Erythroblast (primary cell): ENCODE data around the gene CNST.
A peak's percentile ranks its signal among the peaks of the same experiment; 100 is the strongest.

ENCODE experiments used
- DNase-seq, 2 experiments: peaks; one replicate each; lab custom pipeline; 2025; lab: John Stamatoyannopoulos, UW
- GATA1 ChIP-seq: IDR thresholded peaks from 2 replicates; pipeline ENCODE4 v1.6.1; 2011; ENCODE audit warnings: low read depth, mild to moderate bottlenecking, control low read depth, low read length, moderate library complexity
- POLR2A ChIP-seq: IDR thresholded peaks from 2 replicates; pipeline ENCODE4 v1.6.1; 2011; ENCODE audit warnings: mild to moderate bottlenecking, low read length

Gene CNST

GRCh38 chr1:246638941-246639655 lies 72.8 kb downstream of the CNST start:
- TF ChIP-seq GATA1 = no peak
- no peak for DNase-seq

GRCh38 chr1:246639732-246640131 lies 73.5 kb downstream of the CNST start:
- TF ChIP-seq GATA1 = no peak
- TF ChIP-seq POLR2A = no peak
- no peak for DNase-seq

- TF ChIP-seq GATA1 = no peak
- no peak for TF ChIP-seq POLR2A
- no peak for DNase-seq
Observed at GRCh38 chr1:246640747-246641146, 74.5 kb downstream of the CNST start.

GRCh38 chr1:246641394-246641793 lies 75.1 kb downstream of the CNST start:
- no peak for DNase-seq
- no peak for TF ChIP-seq POLR2A

GRCh38 chr1:246642719-246643118 lies 76.5 kb downstream of the CNST start:
- TF ChIP-seq POLR2A (no peak), GATA1 (no peak)
- no peak for DNase-seq

GRCh38 chr1:246647113-246647512 lies 80.9 kb downstream of the CNST start:
- TF ChIP-seq GATA1 = no peak
- TF ChIP-seq POLR2A = no peak
- peak; percentile 19 to 29 for DNase-seq

- TF ChIP-seq GATA1 (no peak), POLR2A (no peak)
- DNase-seq = no peak
Observed at GRCh38 chr1:246647513-246647912, 81.3 kb downstream of the CNST start.

- no peak for TF ChIP-seq GATA1
- DNase-seq = no peak
Observed at GRCh38 chr1:246651012-246651695, 84.9 kb downstream of the CNST start.

- TF ChIP-seq POLR2A = no peak
- TF ChIP-seq GATA1 = no peak
Observed at GRCh38 chr1:246658567-246658966, 92.3 kb downstream of the CNST start.

GRCh38 chr1:246659594-246660140 lies 93.4 kb downstream of the CNST start:
- no peak for DNase-seq
- TF ChIP-seq POLR2A = no peak

More at GRCh38 chr1:246658567-246658966, 92.3 kb downstream of the CNST start:
- peak; percentile 80 to 90 for DNase-seq

- no peak for DNase-seq
- TF ChIP-seq POLR2A (no peak), GATA1 (no peak)
Observed at GRCh38 chr1:246661451-246661850, 95.2 kb downstream of the CNST start.

- TF ChIP-seq POLR2A (no peak), GATA1 (no peak)
- no peak for DNase-seq
Observed at GRCh38 chr1:246667773-246668172, 101.5 kb downstream of the CNST start.

GRCh38 chr1:246669659-246670058 lies 103.4 kb downstream of the CNST start:
- no peak for TF ChIP-seq GATA1
- TF ChIP-seq POLR2A = no peak
- DNase-seq = no peak

GRCh38 chr1:246674049-246674448 lies 107.8 kb downstream of the CNST start:
- DNase-seq = no peak
- TF ChIP-seq POLR2A = no peak
- TF ChIP-seq GATA1 = no peak
